HG03060 (cell line): ENCODE results near the gene ABCF3.

ENCODE experiments used
- ATAC-seq: cut with Tn5 transposase; IDR thresholded peaks from one replicate; pipeline ENCODE4 v1.9.1; 2021; ENCODE audit warnings: low read depth, moderate number of reproducible peaks; ENCODE audit not compliant: unreplicated experiment

The ABCF3 gene

GRCh38 chr3:184230081-184230602, 44.1 kb downstream of the ABCF3 start:
- ATAC-seq, result no peak

DNA sequence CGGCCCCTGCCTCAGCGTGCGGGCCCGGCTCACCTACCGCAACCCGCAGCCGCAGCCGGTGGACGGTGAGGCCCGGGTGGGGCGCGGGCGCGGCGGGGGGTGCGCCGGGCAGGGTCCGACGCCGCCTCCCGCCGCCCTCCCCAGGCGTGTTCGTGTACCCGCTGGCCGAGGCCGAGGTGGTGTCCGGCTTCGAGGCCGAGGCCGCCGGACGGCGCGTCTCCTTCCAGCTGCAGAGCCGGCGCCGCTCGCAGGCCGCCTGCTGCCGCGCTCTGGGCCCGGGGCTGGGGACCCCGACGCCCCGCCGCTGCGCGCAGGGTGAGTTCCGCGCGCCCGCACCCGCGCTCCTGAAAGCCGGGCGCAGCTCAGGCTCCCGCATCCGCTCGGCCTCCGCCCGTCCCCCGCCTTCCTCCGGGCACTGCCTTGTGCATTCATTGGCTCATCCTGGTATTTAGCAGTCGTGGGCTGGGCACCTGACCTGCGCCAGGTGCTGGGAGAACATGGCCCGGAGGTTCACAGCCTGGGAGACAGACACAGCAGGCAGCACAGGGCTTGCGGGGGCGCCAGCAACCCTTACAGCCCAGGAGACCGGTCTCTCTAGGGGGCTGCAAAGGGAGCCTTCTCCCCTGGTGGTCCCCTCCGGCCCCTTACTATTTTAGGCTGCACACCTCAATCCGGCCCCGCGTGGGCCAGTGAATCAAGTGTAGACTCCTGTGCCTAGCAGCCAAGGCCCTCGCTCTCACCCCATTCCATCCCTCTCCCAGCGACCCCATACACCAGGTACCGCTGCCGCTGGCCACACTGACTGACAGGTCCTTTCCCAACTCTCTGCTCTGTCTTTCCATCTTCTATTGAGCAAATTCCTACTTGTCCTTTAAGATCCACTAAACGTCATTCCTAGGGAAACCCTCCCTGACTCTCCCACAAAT, 44.9 kb downstream of the ABCF3 start:
- ATAC-seq, result no peak

DNA sequence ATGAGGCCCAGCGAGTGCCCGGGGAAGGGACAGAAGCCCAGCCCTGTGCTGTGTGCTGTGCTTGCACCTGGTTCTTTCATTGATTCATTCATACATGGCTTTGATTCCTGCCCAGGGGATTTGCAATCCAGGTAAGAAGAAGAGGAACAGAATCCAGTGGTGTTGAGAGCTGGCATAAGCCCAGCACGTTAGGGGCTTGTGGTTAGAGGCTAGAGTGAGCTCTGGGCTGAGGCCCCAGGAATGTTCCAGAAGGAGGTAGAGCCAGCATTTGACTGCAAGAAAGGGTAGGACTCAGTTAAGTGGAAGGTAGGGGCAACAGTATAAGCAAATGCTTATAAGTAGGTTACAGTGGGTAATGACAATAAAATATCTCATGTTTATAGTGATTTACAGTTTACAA, 45.7 kb downstream of the ABCF3 start:
- ATAC-seq, result no peak

DNA sequence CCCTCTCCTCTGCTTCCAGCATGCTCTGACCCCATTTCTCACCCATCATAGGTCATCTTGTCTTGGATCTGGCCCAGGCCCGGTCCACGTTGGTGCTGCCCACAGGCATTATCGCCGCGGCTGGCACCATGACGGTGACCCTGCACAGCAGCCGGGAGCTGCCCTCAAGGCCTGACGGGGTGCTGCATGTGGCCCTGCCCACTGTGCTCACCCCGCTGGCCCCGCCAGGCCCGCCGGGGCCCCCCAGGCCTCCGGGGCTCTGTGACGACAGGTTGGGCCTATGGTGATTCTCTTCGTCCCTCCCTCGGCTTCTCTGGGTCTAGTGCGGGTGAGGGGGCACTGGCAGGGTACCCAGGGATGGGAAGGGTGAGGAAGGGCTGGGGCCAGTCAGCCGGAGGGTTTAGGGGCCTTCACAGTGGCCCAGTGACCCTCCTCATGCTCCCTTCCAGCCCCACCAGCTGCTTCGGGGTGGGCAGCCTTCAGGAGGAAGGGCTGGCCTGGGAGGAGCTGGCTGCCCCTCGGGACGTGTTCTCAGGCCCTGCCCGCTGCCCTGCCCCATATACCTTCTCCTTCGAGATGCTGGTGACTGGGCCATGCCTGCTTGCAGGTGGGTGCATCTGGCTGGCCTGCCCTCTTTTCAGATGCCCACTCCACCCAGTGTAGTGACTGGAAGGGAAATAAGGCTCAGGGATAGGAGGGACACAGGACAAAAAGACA, 47.3 kb downstream of the ABCF3 start:
- no peak for ATAC-seq

GRCh38 chr3:184234224-184234623, 48.2 kb downstream of the ABCF3 start:
- no peak for ATAC-seq

- no peak for ATAC-seq
Observed at GRCh38 chr3:184234671-184235380, 48.8 kb downstream of the ABCF3 start.

DNA sequence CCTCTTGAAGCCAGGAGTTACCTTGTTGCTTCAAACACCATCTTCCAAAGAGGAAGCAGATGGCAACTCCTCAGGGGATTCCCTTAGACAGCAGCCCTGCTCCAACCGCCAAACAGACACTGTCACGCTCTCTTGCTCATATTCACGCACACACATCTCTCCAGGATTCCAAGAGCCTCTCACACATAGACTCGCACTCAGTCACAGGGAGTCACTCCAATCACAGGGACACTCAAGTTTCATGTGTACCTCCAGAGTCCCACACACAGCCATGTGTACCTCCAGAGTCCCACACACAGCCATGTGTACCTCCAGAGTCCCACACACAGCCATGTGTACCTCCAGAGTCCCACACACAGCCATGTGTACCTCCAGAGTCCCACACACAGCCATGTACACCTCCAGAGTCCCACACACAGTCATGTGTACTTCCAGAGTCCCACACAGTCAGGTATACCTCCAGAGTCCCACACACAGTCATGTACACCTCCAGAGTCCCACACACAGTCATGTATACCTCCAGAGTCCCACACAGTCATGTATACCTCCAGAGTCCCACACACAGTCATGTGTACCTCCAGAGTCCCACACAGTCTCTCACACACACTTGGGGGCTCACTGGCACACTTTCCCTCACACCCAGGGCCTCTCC, 49.5 kb downstream of the ABCF3 start:
- ATAC-seq, result no peak

DNA sequence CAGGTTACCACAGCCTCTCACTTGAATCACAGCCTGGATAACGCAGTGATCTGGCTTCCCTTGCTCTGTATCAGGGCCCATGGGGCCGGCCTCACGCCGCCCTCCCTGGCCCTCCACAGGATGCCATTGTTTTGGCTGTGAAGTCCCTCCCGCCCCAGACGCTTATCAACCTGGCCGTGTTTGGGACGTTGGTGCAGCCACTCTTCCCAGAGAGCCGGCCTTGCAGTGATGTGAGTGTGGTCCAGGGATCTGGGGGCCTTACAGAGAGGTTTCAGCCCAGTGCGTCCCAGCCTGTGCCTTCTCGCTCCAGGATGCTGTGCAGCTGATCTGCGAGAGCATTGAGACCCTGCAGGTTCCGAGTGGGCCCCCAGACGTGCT, 50.0 kb downstream of the ABCF3 start:
- ATAC-seq, result no peak

DNA sequence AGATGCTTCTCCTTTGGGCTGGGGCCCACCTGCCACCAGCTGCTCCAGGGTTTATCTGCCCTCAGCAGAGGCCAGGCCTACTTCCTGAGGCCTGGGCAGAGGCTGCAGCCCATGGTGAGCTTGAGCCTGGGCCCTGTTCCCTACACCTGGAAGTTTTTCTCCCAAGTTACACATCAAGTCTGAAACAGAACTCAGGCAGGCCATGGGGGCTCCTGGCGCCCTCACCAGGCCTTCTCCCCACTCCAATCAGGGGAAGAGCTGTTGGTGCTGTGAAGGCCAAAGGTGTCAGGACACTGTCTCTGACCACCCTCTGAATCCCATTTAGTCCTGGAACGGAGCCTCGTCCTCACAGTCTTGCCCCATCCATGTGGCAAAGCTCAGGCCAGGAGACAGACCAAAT, 50.6 kb downstream of the ABCF3 start:
- ATAC-seq, result no peak

DNA sequence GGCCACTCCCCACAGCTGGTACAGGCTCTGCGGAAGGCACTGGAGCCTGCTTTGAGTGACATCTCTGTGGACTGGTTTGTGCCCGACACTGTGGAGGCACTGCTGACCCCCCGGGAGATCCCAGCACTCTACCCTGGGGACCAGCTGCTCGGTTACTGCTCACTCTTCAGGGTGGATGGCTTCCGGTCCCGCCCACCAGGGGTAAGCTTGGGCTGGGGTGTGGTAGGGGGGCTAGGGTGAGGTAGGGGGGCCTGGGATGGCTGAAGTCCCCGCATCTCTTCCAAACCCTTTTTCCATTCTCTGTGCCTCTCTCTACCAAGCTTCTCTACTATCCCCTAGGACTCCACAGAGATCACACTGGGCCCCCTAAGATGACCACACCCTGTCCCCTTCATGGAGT, 51.2 kb downstream of the ABCF3 start:
- no peak for ATAC-seq

DNA sequence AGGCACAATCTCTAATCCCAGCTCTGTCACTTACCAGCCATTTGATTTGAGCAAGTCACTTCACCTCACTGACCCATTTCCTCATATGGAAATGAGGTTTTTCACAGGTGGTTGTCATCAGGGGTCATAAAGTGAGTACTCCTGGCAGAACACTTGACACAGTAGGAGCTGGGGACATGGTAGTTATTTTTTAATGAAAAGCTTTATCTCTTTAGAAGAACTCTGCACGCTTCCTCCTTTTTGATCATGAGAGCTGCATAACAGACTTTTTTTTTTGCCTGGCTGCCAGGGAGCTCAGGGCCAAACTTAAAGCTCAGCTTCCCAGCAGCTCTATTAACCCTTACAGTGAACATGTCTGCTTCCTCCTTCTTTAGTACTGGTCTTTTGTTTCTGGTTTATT, 51.8 kb downstream of the ABCF3 start:
- no peak for ATAC-seq

DNA sequence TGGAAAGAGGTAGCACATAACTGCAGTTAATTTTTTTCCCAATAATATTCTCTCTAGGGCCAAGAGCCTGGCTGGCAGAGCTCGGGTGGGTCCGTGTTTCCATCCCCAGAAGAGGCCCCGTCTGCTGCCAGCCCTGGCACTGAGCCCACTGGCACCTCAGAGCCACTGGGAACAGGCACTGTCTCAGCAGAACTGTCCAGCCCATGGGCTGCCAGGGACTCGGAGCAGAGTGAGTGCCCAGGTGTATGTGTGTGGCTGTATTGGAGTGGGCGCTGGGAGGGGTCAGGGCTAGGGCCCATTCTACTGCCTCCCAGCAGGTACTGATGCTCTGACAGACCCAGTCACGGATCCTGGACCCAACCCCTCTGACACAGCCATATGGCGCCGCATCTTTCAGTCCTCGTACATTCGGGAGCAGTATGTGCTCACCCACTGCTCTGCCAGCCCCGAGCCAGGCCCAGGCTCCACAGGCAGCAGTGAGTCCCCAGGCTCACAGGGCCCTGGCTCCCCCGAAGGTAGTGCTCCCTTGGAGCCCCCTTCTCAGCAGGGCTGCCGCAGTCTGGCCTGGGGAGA, 52.3 kb downstream of the ABCF3 start:
- ATAC-seq, result no peak

DNA sequence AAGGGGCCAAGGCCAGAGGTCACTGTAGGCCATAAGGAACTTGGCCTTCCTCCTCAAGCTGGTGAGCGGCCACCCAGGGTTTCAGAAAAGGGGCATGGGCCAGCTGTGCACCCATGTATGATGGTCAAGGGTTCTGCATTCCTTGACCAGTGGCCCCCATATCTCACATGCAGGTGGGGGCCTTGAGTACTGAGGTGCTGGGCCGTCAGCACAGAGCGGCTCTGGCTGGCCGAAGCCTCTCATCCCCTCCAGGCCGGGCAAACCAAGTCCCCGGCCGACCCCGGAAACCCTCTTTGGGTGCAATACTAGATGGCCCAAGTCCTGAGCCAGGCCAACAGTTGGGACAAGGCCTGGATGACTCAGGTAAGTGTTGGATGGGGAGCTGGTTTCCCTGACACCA, 53.2 kb downstream of the ABCF3 start:
- no peak for ATAC-seq

DNA sequence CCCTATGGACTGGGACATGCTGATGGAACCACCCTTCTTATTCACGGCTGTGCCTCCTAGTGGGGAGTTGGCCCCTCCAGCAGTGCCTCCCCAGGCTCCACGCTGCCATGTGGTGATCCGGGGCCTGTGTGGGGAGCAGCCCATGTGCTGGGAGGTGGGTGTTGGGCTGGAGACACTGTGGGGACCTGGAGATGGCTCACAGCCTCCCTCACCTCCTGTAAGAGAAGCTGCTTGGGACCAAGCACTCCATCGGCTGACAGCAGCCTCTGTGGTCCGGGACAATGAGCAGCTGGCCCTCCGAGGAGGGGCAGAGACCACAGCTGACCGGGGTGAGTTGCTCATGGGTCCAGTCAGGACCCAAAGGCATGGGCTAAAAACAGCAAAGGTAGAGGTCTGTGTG, 53.7 kb downstream of the ABCF3 start:
- no peak for ATAC-seq

GRCh38 chr3:184240384-184241140, 54.6 kb downstream of the ABCF3 start:
- no peak for ATAC-seq

DNA sequence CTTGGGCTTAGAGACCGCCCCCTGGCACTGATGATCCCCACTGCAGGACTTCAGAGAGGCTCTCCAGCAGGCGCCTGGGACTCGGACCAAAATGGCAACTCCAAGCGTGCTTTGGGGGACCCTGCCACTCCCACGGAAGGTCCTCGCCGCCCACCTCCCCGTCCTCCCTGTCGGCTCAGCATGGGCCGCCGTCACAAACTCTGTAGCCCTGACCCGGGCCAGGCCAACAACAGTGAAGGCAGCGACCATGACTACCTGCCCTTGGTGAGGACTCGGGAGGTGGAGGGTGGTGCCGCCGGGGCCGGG, 55.1 kb downstream of the ABCF3 start:
- no peak for ATAC-seq

- ATAC-seq, result no peak
Observed at GRCh38 chr3:184241447-184242296, 55.7 kb downstream of the ABCF3 start.

DNA sequence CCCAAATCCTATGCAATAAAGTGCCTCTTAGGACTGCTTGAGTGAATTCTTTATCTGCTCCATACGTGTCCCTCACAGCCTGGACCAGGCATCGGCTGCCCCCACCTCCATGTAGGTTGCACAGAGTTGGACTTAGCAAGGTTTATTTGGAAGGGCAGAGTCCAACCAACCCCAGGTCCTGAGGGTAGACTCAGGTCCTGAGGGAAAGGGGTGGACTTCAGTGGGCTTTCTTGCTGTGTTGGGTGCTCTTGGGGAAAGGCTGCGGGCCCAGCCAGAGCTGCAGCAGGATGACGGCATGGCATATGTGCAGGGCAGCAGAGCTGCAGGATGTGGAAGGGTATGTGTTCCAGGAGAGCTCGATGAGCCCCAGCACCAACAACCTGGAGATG, 56.3 kb downstream of the ABCF3 start:
- ATAC-seq, result no peak
